Neutrophil (primary cell): ENCODE data around the gene IBTK.

Source experiments
- H3K27ac ChIP-seq: fragments of 200-600 bp; sonication (generic); 2 replicates; pipeline ENCODE4 v1.5.1; 2016; ENCODE audit warnings: mild to moderate bottlenecking, moderate library complexity
- H3K27me3 ChIP-seq: fragments of 200-600 bp; sonication (generic); 2 replicates; pipeline ENCODE4 v1.6.0; 2016; ENCODE audit warnings: mild to moderate bottlenecking
- H3K36me3 ChIP-seq: fragments of 200-600 bp; sonication (generic); 2 replicates; pipeline ENCODE4 v1.5.1; 2017
- H3K4me1 ChIP-seq, 2 experiments: fragments of 200-600 bp in 1 of 2; sonication (generic) in 1 of 2; 1 replicate in 1 of 2; 2 replicates in 1 of 2; pipeline versions ENCODE4 v1.5.1 to v1.6.1; 2013 to 2016; ENCODE audit warnings: low read depth in 1 of 2, low read length in 1 of 2, mild to moderate bottlenecking in 1 of 2, moderate library complexity in 1 of 2; ENCODE audit not compliant: control insufficient read depth in 1 of 2, insufficient read depth in 1 of 2
- H3K4me3 ChIP-seq, 2 experiments: fragments of 200-600 bp in 1 of 2; sonication (generic) in 1 of 2; 1 replicate in 1 of 2; 2 replicates in 1 of 2; pipeline ENCODE4 v1.5.1; 2013 to 2016; ENCODE audit warnings: low read depth in 1 of 2, low read length in 1 of 2, mild to moderate bottlenecking in 1 of 2, moderate library complexity in 1 of 2
- H3K9me3 ChIP-seq: fragments of 200-600 bp; sonication (generic); 2 replicates; pipeline ENCODE4 v1.5.1; 2016
- CTCF ChIP-seq: fragments of 200-600 bp; sonication (generic); IDR thresholded peaks from 2 replicates; pipeline ENCODE4 v1.5.1; 2016; ENCODE audit warnings: antibody characterized with exemption

The IBTK gene

DNA sequence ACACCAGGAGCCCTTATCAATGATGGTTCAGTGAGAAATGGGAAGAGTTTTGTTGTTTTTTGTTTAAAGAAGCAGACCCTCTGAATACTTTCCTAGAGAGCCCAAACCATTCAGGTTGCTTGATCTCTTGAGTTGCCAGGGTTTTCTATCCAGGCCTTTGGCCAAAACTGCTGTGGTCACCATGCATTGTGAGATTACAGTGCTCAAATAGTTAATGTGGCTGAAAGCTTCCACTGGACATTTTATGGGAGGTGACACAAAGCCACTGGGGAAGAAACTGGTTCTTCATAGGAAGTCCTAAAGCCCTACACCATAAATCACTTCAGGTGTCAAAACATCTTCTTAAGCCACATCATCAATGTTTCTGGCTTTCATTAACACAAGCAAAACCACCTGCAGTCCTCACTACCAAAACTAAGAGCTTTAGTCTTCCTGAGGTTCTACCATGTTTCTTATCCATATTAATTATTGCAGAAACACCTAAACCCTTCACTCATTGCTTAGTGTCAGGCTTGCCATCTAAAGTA is 101.6 kb downstream of the IBTK start:
- Histone ChIP-seq H3K36me3 (no peaks in the 10 kb centered on the region), H3K27ac (no peak overlapping the region), H3K9me3 (no peaks in the 10 kb centered on the region), H3K4me1 (no peaks in the 10 kb centered on the region), H3K4me3 (no peak overlapping the region), H3K27me3 (no peaks in the 10 kb centered on the region)
- no peak for TF ChIP-seq CTCF

GRCh38 chr6:82144852-82145340 is 102.6 kb downstream of the IBTK start:
- Histone ChIP-seq H3K27ac (no peak overlapping the region), H3K4me1 (no peaks in the 10 kb centered on the region)

DNA sequence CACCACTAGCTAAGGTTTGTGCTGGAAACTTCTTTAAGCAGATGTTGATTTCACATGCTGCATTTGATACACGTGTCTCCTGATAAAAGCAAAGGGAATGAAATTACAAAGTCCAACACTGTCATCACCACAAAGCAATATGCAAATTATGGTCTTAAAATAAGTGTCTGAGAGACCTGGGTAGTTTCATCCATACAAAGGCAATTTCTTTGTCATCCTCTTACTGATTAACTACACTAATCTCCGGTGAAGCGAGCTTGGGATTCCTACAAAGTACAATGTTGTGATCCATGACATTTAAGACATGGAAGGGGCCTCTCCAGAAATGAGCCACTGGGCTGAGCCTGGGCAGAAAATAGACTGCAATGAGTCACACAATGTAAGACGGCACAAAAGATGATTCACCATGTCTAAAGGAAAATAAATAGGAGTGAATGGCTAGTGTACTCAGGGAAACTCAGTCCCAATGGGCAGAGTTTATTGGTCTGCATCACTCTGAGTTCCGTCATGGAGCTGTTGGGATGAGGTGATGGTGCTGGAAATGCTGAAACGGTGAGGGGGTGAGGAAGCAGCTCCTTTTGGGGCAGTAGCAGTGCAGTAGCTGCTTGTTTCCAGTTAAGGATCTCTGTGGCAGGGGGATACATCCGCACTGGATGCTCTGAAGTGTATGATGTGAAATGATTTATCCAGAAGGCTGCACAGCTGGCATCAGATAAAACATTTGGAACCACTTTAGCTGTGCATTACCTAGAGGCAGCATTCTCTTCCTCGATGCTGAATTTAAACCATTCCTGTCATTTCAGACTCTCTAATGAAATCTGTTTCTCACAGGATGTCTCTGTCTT is 103.3 kb downstream of the IBTK start:
- Histone ChIP-seq H3K9me3 (no peaks in the 10 kb centered on the region), H3K36me3 (no peaks in the 10 kb centered on the region), H3K4me3 (no peak overlapping the region), H3K4me1 (no peaks in the 10 kb centered on the region), H3K27ac (no peak overlapping the region), H3K27me3 (no peaks in the 10 kb centered on the region)
- TF ChIP-seq CTCF = no peak

More at GRCh38 chr6:82144852-82145340, 102.6 kb downstream of the IBTK start:
- no peaks in the 10 kb centered on the region for H3K36me3 ChIP-seq
- H3K27me3 ChIP-seq = no peaks in the 10 kb centered on the region
- H3K4me3 ChIP-seq = no peak overlapping the region
- H3K9me3 ChIP-seq = no peaks in the 10 kb centered on the region
- no peak for TF ChIP-seq CTCF

- Histone ChIP-seq H3K4me1 (no peaks in the 10 kb centered on the region), H3K4me3 (no peak overlapping the region), H3K27me3 (no peaks in the 10 kb centered on the region), H3K27ac (no peak overlapping the region), H3K9me3 (no peaks in the 10 kb centered on the region), H3K36me3 (no peaks in the 10 kb centered on the region)
- TF ChIP-seq CTCF = no peak
Observed at GRCh38 chr6:82143041-82143481, 104.5 kb downstream of the IBTK start.

GRCh38 chr6:82142524-82142923 is 105.0 kb downstream of the IBTK start:
- TF ChIP-seq CTCF = no peak
- H3K4me1 ChIP-seq = no peaks in the 10 kb centered on the region
- no peak overlapping the region for H3K4me3 ChIP-seq
- H3K27ac ChIP-seq = no peak overlapping the region
- H3K36me3 ChIP-seq = no peaks in the 10 kb centered on the region
- no peaks in the 10 kb centered on the region for H3K9me3 ChIP-seq
- no peaks in the 10 kb centered on the region for H3K27me3 ChIP-seq
